Measurements from ENCODE around the gene ARHGEF17. TPM values are rescaled to one million over a fixed set of nuclear protein-coding genes. Genes with fewer than 3 reads are reported as not detected.

The ARHGEF17 gene
- total RNA-seq, 1 donor from 2014 or later = 104 TPM

DNA sequence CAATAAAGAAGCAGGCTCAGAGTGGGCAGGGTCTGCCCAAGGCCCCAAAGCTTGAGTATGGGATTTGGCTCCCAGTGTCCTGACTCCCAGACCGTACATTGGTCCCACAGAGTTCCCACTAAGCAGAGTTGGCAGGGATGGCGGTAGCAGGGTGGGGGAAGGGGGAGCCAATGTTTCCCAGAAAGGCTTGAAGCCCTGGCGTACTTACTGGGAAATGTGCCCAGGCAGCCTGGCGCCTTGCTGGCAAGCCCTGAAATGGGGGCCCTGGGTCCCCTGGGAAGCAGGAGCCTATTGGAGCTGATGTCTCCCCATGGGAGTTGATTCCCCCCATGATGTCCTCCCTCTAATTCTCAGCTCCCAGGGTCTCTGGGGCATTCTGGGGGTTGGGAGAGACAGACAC is 9.3 kb downstream of the ARHGEF17 start:
- TF ChIP-seq, protein P1, sequence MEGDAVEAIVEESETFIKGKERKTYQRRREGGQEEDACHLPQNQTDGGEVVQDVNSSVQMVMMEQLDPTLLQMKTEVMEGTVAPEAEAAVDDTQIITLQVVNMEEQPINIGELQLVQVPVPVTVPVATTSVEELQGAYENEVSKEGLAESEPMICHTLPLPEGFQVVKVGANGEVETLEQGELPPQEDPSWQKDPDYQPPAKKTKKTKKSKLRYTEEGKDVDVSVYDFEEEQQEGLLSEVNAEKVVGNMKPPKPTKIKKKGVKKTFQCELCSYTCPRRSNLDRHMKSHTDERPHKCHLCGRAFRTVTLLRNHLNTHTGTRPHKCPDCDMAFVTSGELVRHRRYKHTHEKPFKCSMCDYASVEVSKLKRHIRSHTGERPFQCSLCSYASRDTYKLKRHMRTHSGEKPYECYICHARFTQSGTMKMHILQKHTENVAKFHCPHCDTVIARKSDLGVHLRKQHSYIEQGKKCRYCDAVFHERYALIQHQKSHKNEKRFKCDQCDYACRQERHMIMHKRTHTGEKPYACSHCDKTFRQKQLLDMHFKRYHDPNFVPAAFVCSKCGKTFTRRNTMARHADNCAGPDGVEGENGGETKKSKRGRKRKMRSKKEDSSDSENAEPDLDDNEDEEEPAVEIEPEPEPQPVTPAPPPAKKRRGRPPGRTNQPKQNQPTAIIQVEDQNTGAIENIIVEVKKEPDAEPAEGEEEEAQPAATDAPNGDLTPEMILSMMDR (IDR thresholded peaks at IDR 0.05) = no peak
- Mint-ChIP-seq H3K27ac (ENCODE audit: unreplicated experiment) (no peak overlapping the region), H3K4me3 (ENCODE audit: unreplicated experiment) (no peak overlapping the region), H3K4me1 (ENCODE audit: unreplicated experiment) (peaks cover 87% of the 10 kb centered on the region), H3K36me3 (ENCODE audit: unreplicated experiment) (peaks cover 11% of the 10 kb centered on the region), H3K9me3 (ENCODE audit: unreplicated experiment) (no peaks in the 10 kb centered on the region), H3K27me3 (ENCODE audit: unreplicated experiment) (no peaks in the 10 kb centered on the region)
- DNase-seq (ENCODE audit: extremely low spot score, unreplicated experiment) = no peak

DNA sequence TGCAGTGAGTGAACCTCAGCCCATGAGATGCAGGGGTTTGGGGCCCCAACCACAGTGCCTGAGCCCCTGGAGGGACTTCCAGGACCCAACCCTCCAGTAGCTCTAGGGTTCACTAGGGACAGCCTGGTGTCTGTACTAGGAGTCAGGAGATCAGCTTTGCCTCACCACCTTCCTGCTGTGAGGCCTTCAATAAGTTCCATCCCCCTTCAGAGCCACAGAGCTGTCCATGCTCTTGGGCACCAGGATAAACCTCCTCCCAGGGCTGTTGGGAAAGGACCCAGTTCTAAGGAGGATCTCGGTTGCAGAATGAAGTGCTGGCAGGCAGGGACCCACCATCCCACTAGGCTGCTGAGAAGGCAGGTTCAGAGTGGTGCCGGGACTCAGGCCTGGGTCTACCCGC is 9.7 kb downstream of the ARHGEF17 start:
- DNase-seq (ENCODE audit: extremely low spot score, unreplicated experiment) = no peak
- no peak overlapping the region for H3K27ac Mint-ChIP-seq (ENCODE audit: unreplicated experiment)
- TF ChIP-seq, protein P1 (IDR thresholded peaks at IDR 0.05) = no peak
- H3K27me3 Mint-ChIP-seq (ENCODE audit: unreplicated experiment) = no peaks in the 10 kb centered on the region
- H3K9me3 Mint-ChIP-seq (ENCODE audit: unreplicated experiment) = no peaks in the 10 kb centered on the region
- H3K4me1 Mint-ChIP-seq (ENCODE audit: unreplicated experiment) = peaks cover 88% of the 10 kb centered on the region
- H3K36me3 Mint-ChIP-seq (ENCODE audit: unreplicated experiment) = peaks cover 11% of the 10 kb centered on the region
- no peak overlapping the region for H3K4me3 Mint-ChIP-seq (ENCODE audit: unreplicated experiment)

DNA sequence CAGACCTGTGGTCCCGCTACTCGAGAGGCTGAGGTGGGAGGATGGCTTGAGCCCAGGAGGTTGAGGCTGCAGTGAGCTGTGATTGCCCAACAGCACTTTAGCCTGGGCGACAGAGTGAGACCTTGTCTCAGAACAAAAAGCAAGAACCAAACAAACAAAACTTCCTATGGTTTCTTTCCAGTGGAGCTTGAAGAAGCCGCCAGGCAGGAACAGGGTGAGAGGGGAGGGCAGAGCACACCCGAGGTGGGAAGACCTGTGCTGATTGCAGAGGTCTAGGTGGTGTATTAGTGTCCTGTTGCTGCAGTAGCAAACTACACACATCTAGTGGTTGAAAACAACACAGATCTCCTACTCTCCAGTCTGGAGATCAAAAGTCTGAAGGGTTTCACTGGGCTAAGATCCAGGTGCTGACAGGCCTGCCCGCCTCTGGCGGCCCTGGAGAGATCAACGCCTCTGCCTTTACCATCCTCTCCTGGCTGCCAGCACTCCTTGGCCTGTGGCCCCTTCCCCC is 10.5 kb downstream of the ARHGEF17 start:
- no peak overlapping the region for H3K4me3 Mint-ChIP-seq (ENCODE audit: unreplicated experiment)
- DNase-seq (ENCODE audit: extremely low spot score, unreplicated experiment) = no peak
- H3K27ac Mint-ChIP-seq (ENCODE audit: unreplicated experiment) = peak overlapping the region; percentile 50
- TF ChIP-seq, protein P1 (IDR thresholded peaks at IDR 0.05) = no peak
- H3K9me3 Mint-ChIP-seq (ENCODE audit: unreplicated experiment) = no peaks in the 10 kb centered on the region
- H3K27me3 Mint-ChIP-seq (ENCODE audit: unreplicated experiment) = no peaks in the 10 kb centered on the region
- H3K4me1 Mint-ChIP-seq (ENCODE audit: unreplicated experiment) = peaks cover 88% of the 10 kb centered on the region
- peaks cover 11% of the 10 kb centered on the region for H3K36me3 Mint-ChIP-seq (ENCODE audit: unreplicated experiment)

DNA sequence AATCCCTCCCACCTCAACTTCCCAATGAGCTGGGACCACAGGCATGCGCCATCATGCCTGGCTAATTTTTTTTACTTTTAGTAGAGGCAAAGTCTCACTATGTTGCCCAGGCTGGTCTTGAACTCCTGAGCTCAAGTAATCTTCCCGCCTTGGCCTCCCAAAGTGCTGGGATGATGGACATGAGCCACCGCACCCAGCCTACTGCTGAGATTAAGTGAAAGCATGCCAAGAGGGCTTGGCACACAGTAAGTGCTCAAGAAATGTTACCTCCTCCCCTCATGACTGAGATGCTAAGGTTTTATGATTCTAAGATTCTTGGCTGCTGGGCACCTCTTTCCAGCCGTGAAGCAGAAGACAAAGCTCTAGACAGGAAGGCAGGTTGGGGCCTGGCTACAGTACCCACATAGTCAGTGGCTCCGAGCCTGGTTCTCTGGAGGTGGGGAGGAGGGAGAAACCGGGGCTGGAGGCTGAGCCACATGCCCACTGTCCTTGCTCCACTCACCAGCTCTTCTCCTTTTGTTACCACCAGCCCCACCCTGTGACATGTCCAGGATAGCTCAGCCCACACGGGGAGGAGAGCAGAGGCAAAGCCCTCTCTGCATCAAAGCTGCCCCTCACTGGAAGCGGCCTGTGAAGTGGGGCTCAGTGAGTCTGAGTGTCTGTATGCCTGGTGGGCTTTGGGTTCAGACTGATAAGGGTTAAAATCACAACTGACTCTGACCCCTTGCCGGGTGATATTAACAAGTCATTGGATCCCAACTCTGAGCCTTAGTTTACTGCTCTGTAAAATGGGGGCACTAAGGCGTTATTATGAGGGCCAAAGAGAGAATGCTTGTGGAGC is 12.9 kb downstream of the ARHGEF17 start:
- H3K9me3 Mint-ChIP-seq (ENCODE audit: unreplicated experiment) = no peaks in the 10 kb centered on the region
- DNase-seq (ENCODE audit: extremely low spot score, unreplicated experiment) = no peak
- no peak overlapping the region for H3K4me3 Mint-ChIP-seq (ENCODE audit: unreplicated experiment)
- peaks cover 90% of the 10 kb centered on the region for H3K4me1 Mint-ChIP-seq (ENCODE audit: unreplicated experiment)
- no peaks in the 10 kb centered on the region for H3K27me3 Mint-ChIP-seq (ENCODE audit: unreplicated experiment)
- peak overlapping the region; percentile 91 for H3K27ac Mint-ChIP-seq (ENCODE audit: unreplicated experiment)
- H3K36me3 Mint-ChIP-seq (ENCODE audit: unreplicated experiment) = peaks cover 12% of the 10 kb centered on the region
- TF ChIP-seq, protein P1 (IDR thresholded peaks at IDR 0.05) = no peak

DNA sequence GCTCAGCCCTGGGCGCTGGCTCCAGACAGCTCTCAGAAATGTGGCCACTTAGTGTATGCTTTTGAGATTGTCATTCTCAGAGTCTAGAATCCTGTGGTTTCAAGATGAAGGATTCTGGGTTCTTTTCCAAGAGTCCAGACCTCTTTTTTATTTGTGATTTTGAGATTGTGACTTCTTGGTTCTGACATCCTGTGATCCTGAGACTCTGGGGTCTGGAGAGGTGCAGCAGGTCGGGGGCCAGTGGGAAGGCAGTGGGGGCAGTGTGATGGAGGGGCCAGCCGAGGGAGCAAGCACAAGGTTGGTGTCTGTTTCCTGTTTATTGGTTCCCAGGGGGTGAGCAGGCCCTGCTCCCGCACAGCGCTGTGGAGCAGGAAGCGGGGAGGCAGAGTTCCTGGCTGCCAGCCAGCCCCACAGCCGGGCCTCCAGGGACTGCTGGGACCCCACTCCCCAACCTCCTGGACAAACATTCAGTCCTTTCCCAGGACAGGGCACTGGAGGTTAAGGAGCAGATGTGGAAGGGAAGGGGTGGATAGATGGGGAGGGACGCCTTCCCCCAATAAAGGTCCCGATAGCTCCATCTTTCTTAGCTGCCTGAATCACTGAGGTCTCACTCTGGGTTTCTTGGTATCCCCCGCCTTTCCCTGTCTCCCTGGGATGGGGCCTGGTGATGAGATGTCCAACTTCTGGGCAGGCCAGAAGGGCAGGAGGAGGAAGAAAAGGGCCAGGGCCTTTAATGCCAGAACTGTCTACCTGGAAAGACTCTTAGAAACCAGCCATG is 13.7 kb downstream of the ARHGEF17 start:
- Mint-ChIP-seq H3K9me3 (ENCODE audit: unreplicated experiment) (no peaks in the 10 kb centered on the region), H3K36me3 (ENCODE audit: unreplicated experiment) (peaks cover 9% of the 10 kb centered on the region), H3K27me3 (ENCODE audit: unreplicated experiment) (no peaks in the 10 kb centered on the region), H3K27ac (ENCODE audit: unreplicated experiment) (peak overlapping the region; percentile 91), H3K4me1 (ENCODE audit: unreplicated experiment) (peaks cover 88% of the 10 kb centered on the region), H3K4me3 (ENCODE audit: unreplicated experiment) (peak overlapping the region; percentile 36)
- TF ChIP-seq, protein P1 (IDR thresholded peaks at IDR 0.05) = no peak
- DNase-seq (ENCODE audit: extremely low spot score, unreplicated experiment) = no peak
